Mononuclear cell (primary cell): ENCODE measurements around the gene AP5B1. TPM values are rescaled to one million over a fixed set of nuclear protein-coding genes. Genes with fewer than 3 reads are reported as not detected.
"Not testable (repeated sequence)": the region's sequence is repeated elsewhere in the genome, so short reads cannot be mapped to it uniquely, and the experiment has no call there.

Experiments used
- H3K27me3 ChIP-seq: 2 replicates; pipeline ENCODE4 v1.6.0; 2011; ENCODE audit warnings: low read length, control low read depth; ENCODE audit not compliant: insufficient read depth
- H3K4me1 ChIP-seq: 2 replicates; pipeline ENCODE4 v1.5.1; 2011; ENCODE audit warnings: mild to moderate bottlenecking, low read length, control low read depth; ENCODE audit not compliant: insufficient read depth
- H3K4me3 ChIP-seq: 2 replicates; pipeline ENCODE4 v1.5.1; 2011; ENCODE audit warnings: mild to moderate bottlenecking, low read length, moderate library complexity
- H3K9me3 ChIP-seq: 2 replicates; pipeline ENCODE4 v1.5.1; 2011; ENCODE audit warnings: low read depth, mild to moderate bottlenecking, control low read depth, low read length
- total RNA-seq: library from RNA; depleted of rRNA; stranded (reverse); fragments of >200 nt; gene quantifications from one replicate; pipeline ENCODE4 v1.2.3, GENCODE V29; 2012

AP5B1 gene
- total RNA-seq, 1 donor, result 26.7 TPM

GRCh38 chr11:65766535-65766934 is 14.2 kb downstream of the AP5B1 start:
- H3K27me3 ChIP-seq, result no peaks in the 10 kb centered on the region
- no peak overlapping the region for H3K4me3 ChIP-seq
- H3K4me1 ChIP-seq, result peaks cover 28% of the 10 kb centered on the region
- H3K9me3 ChIP-seq, result no peaks in the 10 kb centered on the region

GRCh38 chr11:65764434-65764833 is 16.3 kb downstream of the AP5B1 start:
- peaks cover 17% of the 10 kb centered on the region for H3K4me1 ChIP-seq
- no peaks in the 10 kb centered on the region for H3K9me3 ChIP-seq
- H3K27me3 ChIP-seq, result no peaks in the 10 kb centered on the region
- H3K4me3 ChIP-seq, result no peak overlapping the region

GRCh38 chr11:65762816-65763215 is 18.0 kb downstream of the AP5B1 start:
- not testable (repeated sequence) for H3K27me3 ChIP-seq, H3K4me3 ChIP-seq, H3K4me1 ChIP-seq, H3K9me3 ChIP-seq

GRCh38 chr11:65762169-65762568 is 18.6 kb downstream of the AP5B1 start:
- not testable (repeated sequence) for H3K27me3 ChIP-seq, H3K4me1 ChIP-seq, H3K9me3 ChIP-seq, H3K4me3 ChIP-seq

GRCh38 chr11:65745049-65745448 is 35.7 kb downstream of the AP5B1 start:
- Histone ChIP-seq H3K27me3 (peaks cover 6% of the 10 kb centered on the region), H3K4me1 (no peaks in the 10 kb centered on the region), H3K4me3 (no peak overlapping the region), H3K9me3 (no peaks in the 10 kb centered on the region)

GRCh38 chr11:65744699-65745042 is 36.1 kb downstream of the AP5B1 start:
- no peaks in the 10 kb centered on the region for H3K4me1 ChIP-seq
- H3K27me3 ChIP-seq, result peaks cover 4% of the 10 kb centered on the region
- H3K4me3 ChIP-seq, result no peak overlapping the region
- H3K9me3 ChIP-seq, result no peaks in the 10 kb centered on the region

GRCh38 chr11:65744026-65744698 is 36.6 kb downstream of the AP5B1 start:
- H3K4me1 ChIP-seq, result no peaks in the 10 kb centered on the region

GRCh38 chr11:65743681-65744025 is 37.1 kb downstream of the AP5B1 start:
- Histone ChIP-seq H3K4me3 (no peak overlapping the region), H3K9me3 (no peaks in the 10 kb centered on the region), H3K27me3 (no peaks in the 10 kb centered on the region), H3K4me1 (no peaks in the 10 kb centered on the region)

More at GRCh38 chr11:65744026-65744698, 36.6 kb downstream of the AP5B1 start:
- Histone ChIP-seq H3K4me3 (no peak overlapping the region), H3K9me3 (no peaks in the 10 kb centered on the region), H3K27me3 (peaks cover under 1% of the 10 kb centered on the region)

- no peak overlapping the region for H3K4me3 ChIP-seq
- H3K9me3 ChIP-seq, result no peaks in the 10 kb centered on the region
- no peaks in the 10 kb centered on the region for H3K4me1 ChIP-seq
- no peaks in the 10 kb centered on the region for H3K27me3 ChIP-seq
Measured at GRCh38 chr11:65742353-65742752, 38.4 kb downstream of the AP5B1 start.

- Histone ChIP-seq H3K4me1 (no peaks in the 10 kb centered on the region), H3K27me3 (no peaks in the 10 kb centered on the region), H3K9me3 (no peaks in the 10 kb centered on the region), H3K4me3 (no peak overlapping the region)
Measured at GRCh38 chr11:65741185-65741584, 39.6 kb downstream of the AP5B1 start.

- Histone ChIP-seq H3K4me3 (no peak overlapping the region), H3K27me3 (peaks cover 2% of the 10 kb centered on the region), H3K4me1 (no peaks in the 10 kb centered on the region), H3K9me3 (no peaks in the 10 kb centered on the region)
Measured at GRCh38 chr11:65739022-65739421, 41.8 kb downstream of the AP5B1 start.

- Histone ChIP-seq H3K9me3 (no peaks in the 10 kb centered on the region), H3K27me3 (peaks cover 6% of the 10 kb centered on the region), H3K4me1 (no peaks in the 10 kb centered on the region), H3K4me3 (no peak overlapping the region)
Measured at GRCh38 chr11:65736810-65737209, 44.0 kb downstream of the AP5B1 start.

- H3K9me3 ChIP-seq, H3K4me1 ChIP-seq, H3K27me3 ChIP-seq, H3K4me3 ChIP-seq: not testable (repeated sequence)
Measured at GRCh38 chr11:65735111-65735510, 45.7 kb downstream of the AP5B1 start.

- H3K27me3 ChIP-seq, result peaks cover 4% of the 10 kb centered on the region
- no peaks in the 10 kb centered on the region for H3K9me3 ChIP-seq
- H3K4me1 ChIP-seq, result no peaks in the 10 kb centered on the region
- no peak overlapping the region for H3K4me3 ChIP-seq
Measured at GRCh38 chr11:65730461-65730860, 50.3 kb downstream of the AP5B1 start.

- Histone ChIP-seq H3K9me3 (no peaks in the 10 kb centered on the region), H3K27me3 (peaks cover 4% of the 10 kb centered on the region), H3K4me3 (no peak overlapping the region), H3K4me1 (no peaks in the 10 kb centered on the region)
Measured at GRCh38 chr11:65727865-65728264, 52.9 kb downstream of the AP5B1 start.

GRCh38 chr11:65726660-65727059 is 54.1 kb downstream of the AP5B1 start:
- H3K4me1 ChIP-seq, result no peaks in the 10 kb centered on the region
- no peaks in the 10 kb centered on the region for H3K27me3 ChIP-seq
- H3K4me3 ChIP-seq, result no peak overlapping the region
- H3K9me3 ChIP-seq, result no peaks in the 10 kb centered on the region
